ENCODE measurements around the gene PPP2CA.
"Not testable (repeated sequence)": the region's sequence is repeated elsewhere in the genome, so short reads cannot be mapped to it uniquely, and the experiment has no call there.

PPP2CA gene

DNA sequence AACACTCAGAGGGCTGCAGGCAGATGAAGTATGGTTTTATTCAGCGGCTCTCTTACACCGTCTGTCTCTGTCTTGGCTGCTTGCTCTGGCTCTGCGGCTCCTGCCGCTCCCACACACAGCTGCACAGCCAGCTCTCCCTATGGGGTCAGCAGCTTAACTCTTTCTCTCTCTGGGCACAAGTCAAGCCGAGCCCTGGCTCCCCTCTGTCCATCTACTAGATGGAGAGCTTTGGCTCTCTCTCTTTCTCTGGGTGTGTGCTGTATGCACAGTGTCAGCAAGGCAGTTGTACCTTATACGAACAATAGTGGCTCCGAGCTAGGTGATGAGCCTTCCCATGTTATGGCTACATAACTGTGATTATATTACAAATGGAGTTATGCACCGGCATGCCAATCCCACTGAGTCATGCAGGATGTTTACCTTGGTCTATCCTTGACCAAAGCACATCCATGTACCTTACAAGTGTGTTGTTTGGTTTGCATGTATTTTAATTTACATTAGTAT lies 19.3 kb upstream of the PPP2CA start:
- no peak for FAIRE-seq

DNA sequence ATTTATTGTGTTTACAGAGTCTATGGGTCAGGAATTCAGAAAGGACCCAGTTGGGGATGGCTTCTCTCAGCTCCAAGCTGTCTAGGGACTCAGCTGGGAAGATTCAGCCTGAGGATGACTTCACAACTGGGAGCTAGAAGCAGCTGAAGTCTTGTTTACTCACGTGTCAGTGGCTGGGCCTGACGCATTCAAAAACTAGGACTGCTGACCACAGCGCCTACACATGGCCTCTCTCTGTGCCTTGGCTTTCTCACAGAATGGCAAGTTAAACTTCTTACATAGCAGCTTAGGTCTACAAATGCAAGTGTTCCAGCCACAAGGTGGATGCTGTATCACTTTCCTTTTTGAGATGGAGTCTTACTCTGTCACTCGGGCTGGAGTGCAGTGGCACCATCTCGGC lies 16.3 kb upstream of the PPP2CA start:
- FAIRE-seq: no peak

DNA sequence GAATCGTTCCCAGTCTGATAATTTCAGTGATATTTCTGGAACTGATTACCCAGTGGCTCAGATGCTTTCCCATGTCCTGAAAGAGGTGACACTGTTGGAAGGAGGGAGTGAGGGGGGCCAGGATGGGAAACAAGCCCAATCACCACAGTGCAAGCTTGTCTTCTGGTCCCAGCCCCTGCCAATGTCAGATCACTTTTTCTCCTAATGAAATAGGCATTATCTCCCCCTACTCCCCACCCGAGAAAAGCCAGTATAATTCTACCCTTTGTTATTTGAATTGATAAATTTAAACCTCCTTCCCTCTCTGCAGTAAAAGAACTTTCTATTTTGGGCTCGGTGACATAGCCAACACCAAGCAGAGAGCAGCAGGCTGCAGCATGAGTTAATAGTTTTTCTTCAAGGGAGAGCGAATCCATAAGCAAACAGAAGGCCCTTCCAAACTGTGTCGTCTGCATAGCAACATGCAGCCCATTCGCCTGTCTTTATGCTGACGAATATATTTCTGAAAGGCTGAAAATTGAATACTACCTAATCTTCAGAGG lies 14.6 kb upstream of the PPP2CA start:
- no peak for FAIRE-seq

GRCh38 chr5:134236820-134237219 lies 10.9 kb upstream of the PPP2CA start:
- no peak for FAIRE-seq

- FAIRE-seq: no peak
These were observed 10.4 kb upstream of the PPP2CA start for GRCh38 chr5:134236318-134236717.

DNA sequence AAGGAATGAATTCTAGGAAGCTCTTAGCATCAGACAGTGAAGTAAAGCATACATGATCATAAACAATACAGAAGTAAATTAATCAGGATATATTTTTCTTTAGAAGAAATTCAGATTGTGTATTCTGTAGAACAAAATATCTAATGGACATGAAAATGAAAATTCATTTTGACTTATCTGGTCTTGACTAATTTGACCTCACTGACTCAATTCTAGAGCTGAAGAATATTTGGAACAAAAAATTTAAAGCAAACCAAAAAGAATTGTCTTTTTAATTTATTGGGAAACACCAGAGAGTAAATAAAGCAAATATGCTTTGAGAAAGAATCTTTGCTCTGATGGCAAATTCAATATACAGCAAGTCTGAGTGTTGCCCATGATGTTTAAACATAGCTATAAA lies 2.8 kb upstream of the PPP2CA start:
- FAIRE-seq: no peak

GRCh38 chr5:134227776-134228175 lies 1.9 kb upstream of the PPP2CA start:
- FAIRE-seq: no peak

DNA sequence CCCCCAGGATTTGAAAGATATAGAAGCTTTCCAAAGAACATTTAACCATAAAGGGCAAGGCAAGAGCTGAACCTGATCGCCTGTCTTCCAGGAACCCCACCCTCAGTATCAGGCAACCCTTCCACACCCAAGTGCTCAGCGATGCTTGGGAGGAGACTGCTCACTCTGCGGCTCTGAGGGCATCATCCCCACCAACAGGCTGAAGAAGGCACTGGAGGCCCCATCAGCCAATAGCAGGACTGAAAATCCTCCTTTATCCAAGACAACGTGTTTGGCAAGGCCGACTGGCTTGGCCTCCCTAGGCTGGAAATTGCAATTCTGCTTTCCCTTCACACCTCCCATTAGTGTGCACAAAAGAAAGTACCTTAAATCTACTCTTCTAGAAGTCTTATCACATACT lies 1.4 kb upstream of the PPP2CA start:
- FAIRE-seq: no peak

- no peak for FAIRE-seq
These were observed 744 bp upstream of the PPP2CA start for GRCh38 chr5:134226441-134227192.

DNA sequence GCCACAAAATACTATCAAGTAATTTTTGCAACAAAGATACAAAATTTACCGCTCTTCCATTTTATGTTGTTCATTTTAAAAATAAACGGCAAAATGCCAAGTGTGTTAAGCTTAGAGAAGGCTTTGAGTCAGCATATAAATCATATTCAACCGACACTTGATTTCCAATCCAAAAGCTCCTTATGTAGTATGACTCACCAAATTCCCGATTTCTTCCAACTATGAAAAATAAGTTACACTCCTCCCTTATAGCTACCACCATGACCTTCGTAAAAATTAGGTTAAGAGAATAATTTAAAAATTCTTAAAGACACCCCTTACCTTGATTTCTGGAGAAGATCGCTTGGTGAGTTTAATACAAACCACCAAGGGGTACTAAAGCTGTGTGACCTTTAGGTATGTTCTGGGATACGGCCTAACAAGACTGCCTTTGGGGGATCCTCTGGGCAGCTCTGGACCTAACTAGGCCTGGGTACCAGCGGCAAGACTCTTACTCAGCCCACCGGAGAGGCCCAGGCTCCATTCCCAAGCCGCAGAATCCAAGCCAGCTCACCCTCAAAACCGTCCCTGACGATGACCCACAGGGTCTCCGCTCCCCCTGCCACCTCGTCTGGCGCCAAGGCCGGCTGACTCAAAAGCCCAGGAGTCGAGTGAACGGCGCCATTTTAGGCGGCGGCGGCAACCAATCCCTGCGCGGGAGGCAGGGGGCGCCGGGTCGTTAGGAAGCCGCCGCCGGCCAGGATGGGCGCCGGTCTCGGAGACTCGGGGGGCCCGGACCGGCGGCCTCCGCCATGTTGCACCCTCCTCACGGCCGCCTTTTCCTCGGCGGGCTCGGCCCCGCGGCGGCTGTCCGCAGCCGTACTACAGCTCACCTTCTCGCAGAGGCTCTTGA lies 739 bp downstream of the PPP2CA start:
- no peak for FAIRE-seq

DNA sequence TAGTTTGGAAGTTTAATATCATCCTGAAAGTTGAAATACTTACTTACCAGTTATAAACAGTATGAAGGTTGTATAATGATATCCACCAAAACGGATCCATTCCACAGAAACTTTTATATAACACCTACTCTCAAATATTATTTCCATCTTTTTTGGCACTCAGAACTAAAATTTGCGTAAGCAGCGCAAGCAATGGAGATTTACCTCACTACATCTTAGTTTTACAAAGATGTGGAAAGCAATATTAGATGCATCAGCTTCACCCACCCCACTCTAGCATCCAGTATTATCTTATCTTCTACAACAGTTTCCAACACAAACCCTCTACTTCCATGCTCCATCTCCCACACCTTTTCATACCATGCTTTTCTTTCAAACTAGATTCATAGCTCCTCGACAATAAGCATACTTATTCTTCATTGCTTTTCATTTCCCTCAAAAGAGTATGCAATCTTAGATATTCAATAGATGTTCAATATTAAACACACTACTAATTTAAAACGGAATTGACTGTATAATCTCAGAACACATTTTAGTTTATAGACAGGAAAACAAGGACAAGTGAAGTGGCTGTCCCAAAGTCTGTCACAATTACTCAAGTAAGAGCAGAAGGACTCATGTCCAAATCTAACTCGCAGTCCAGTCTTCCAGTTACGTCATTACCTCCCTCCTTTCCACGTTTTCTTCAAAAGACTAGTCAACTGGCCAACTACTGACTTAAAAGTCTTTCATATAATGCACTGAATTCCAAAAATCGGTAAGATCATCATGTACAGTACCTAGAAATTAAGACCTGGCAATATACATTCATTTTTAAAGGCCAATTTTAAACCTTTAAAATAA lies 2.2 kb downstream of the PPP2CA start:
- no peak for FAIRE-seq

DNA sequence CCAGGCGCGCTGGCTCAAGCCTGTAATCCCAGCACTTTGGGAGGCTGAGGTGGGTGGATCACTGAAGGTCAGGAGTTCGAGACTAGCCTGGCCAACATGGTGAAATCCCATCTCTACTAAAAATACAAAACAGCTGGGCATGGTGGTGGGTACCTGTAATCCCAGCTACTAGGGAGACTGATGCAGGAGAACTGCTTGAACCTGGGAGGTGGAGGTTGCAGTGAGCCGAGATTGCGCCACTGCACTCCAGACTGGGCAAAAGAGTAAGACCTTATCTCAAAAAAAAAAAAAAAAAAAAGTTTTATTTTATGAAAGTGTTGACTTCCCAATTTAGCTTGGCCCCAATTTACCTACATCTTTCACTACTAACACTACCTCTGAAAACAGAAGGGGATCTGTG lies 4.2 kb downstream of the PPP2CA start:
- FAIRE-seq: not testable (repeated sequence)

- FAIRE-seq: no peak
These were observed 10.1 kb downstream of the PPP2CA start for GRCh38 chr5:134215757-134216156.

DNA sequence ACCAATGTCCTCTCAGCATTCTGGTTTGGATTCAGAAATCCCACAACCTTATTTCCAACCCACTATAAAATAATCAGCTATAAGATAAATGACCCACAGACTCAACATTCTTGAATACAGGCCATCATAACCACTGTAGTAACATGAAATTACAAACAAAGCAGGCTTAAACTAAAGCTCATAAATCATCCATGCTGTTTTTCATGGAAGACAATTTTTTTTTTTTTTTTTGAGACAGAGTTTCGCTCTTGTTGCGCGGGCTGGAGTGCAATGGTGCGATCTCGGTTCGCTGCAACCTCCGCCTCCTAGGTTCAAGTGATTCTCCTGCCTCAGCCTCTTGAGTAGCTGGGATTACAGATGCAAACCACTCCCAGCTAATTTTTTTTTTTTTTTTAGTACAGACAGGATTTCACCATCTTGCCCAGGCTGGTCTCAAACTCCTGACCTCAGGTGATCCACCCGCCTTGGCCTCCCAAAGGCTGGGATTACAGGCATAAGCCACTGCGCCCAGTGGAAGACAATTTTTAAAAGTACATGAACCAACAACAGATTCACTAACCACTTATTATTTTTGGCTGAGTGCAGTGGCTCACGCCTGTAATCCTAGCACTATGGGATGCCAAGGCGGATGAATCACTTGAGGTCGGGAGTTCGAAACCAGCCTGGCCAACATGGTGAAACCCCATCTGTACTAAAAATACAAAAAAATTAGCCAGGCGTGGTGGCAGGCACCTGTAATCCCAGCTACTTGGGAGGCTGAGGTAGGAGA lies 14.4 kb downstream of the PPP2CA start:
- not testable (repeated sequence) for FAIRE-seq

DNA sequence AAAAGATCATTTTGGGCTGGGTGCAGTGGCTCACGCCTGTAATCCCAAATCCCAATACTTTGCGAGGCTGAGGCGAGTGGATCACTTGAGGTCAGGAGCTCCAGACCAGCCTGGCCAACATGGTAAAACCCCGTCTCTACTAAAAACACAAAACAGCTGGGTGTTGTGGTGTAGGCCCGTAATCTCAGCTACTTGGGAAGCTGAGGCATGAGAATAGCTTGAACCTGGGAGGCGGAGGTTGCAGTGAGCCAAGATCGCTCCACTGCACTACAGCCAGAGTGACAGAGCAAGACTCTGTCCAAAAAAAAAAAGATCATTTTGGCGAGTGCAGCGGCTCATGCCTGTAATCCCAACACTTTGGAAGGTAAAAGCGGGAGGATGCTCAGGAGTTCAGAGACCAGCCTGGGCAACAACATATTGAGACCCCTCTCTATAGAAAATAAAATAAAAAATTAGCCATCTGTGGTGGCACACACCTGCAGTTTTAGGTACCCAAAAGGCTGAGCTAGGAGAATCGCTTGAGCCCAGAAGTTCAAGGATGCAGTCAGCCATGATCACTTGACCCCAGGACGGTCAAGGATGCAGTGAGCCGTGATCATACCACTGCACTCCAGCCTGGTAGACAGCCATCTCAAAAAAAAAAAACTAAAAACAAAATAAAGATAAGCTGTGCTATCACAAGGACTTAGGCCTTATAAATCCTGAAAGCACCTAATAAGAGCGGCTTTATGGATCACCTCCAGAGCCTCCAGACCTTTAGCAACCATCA lies 16.2 kb downstream of the PPP2CA start:
- no peak for FAIRE-seq

DNA sequence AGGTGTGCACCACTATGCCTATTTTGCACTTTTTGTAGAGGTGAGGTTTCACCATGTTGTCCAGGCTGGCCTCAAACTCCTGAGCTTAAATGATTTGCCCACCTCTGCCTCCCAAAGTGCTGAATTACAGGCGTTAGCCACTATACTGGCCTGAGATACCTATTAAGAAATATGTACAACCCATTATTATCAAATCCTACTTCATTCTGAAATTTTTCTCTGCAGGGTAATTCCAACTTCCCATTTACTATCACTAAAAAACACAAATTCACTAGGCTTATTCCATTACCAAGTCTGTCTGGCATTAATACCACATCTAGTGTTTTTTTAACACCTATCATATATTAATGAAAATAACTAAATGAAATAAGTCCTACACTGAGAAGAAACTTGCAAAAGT lies 18.2 kb downstream of the PPP2CA start:
- no peak for FAIRE-seq

DNA sequence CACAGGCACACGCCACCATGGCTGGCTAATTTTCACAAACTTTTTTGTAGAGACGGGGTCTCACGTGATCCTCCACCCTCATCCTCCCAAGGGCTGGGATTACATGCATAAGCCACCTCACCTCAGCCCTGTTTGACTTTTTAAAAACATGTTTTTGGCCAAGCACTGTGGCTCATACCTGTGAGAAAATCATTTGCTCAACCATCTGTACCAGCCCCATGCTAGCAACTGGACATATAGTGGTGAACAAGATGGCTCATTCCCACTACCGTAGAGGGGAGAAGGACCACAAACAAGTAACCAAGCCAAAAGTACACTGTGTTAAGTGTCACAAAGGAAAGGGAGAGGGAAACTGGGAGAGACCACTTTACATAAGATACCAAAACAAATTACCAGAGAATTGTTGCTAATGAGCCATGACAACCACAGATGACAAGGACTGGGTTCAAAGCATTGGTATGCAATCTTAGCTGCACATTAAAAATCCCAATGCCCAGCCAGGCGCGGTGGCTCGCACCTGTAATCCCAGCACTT lies 19.2 kb downstream of the PPP2CA start:
- no peak for FAIRE-seq

- FAIRE-seq: no peak
These were observed 21.3 kb downstream of the PPP2CA start for GRCh38 chr5:134204575-134204974.

DNA sequence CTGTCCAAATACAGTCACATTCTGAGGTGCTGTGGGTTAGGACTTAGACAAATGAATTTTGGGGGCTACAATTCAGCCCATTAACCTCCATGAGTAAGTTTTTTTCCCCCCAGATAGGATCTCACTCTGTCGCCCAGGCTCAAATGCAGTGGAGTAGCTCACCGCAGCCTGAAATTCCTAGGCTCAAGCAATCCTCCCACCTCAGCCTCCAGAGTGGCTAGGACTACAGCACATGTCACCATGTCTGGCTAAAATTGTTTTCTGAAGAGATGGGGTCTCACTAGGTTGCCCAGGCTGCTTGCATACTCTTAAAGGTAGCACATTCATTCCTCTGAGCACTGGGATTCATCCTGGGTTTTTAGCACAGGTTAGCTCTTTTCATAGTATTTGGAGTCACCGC lies 22.2 kb downstream of the PPP2CA start:
- no peak for FAIRE-seq

- FAIRE-seq: no peak
These were observed 30.2 kb downstream of the PPP2CA start for GRCh38 chr5:134195666-134196065.

DNA sequence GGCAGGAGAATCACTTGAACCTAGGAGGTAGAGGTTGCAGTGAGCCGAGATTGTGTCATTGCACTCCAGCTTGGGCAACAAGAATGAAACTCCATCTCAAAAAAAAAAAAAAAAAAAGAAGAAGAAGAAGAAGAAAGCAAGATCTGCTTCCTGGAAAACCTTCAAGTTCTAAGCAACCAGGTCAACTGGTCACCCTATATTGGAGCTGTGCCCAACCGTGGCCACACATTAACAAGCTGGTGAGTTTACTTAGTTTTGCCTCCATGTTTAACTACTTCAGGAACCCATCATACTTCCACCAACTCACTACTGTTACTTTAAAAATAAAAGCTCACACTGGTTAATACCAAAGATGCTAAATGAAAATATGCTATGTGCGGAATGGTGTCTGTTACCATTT lies 36.8 kb downstream of the PPP2CA start:
- no peak for FAIRE-seq
